Fibroblast of the aortic adventitia (primary cell): ENCODE results near the gene OR6C2. TPM values are rescaled to one million over a fixed set of nuclear protein-coding genes. Genes with fewer than 3 reads are reported as not detected.
"Not testable (repeated sequence)": the region's sequence is repeated elsewhere in the genome, so short reads cannot be mapped to it uniquely, and the experiment has no call there.

Source experiments
- DNase-seq: peaks from one replicate; pipeline ENCODE4 v3.0.0-alpha.2; 2010; ENCODE audit warnings: low read depth
- H3K4me3 ChIP-seq: 2 replicates; pipeline ENCODE4 v1.5.1; 2011; ENCODE audit warnings: low read depth, mild to moderate bottlenecking, control low read depth, low read length, moderate library complexity
- total RNA-seq: library from RNA; depleted of rRNA; stranded (reverse); fragments of >200 nt; gene quantifications from 2 replicates; pipeline ENCODE4 v1.2.3, GENCODE V29; 2012; ENCODE audit warnings: low replicate concordance
- TF ChIP-seq, protein P1 (sequence below): IDR thresholded peaks from 2 replicates; pipeline ENCODE4 v1.5.1; 2011; ENCODE audit warnings: mild to moderate bottlenecking, low read length, control low read depth, inconsistent platforms; ENCODE audit not compliant: insufficient read depth

The OR6C2 gene
- total RNA-seq, 1 donor: not detected

DNA sequence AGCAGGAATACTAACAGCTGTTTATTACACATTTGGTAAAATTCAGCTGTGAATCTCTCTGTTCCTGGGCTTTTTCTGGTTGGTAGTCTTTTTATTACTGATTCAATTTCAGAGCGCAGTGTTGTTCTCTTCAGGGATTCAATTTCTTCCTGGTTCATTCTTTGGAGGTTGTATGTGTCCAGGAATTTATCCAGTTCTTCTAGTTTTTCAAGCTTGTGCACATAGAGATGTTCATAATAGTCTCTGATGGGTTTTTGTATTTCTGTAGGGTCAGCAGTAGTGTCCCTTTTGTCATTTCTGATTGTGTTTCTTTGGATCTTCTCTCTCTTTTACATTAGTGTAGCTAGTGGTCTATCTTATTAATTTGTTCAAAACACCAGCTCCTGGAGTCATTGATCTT is 26.9 kb upstream of the OR6C2 start:
- TF ChIP-seq, protein P1, sequence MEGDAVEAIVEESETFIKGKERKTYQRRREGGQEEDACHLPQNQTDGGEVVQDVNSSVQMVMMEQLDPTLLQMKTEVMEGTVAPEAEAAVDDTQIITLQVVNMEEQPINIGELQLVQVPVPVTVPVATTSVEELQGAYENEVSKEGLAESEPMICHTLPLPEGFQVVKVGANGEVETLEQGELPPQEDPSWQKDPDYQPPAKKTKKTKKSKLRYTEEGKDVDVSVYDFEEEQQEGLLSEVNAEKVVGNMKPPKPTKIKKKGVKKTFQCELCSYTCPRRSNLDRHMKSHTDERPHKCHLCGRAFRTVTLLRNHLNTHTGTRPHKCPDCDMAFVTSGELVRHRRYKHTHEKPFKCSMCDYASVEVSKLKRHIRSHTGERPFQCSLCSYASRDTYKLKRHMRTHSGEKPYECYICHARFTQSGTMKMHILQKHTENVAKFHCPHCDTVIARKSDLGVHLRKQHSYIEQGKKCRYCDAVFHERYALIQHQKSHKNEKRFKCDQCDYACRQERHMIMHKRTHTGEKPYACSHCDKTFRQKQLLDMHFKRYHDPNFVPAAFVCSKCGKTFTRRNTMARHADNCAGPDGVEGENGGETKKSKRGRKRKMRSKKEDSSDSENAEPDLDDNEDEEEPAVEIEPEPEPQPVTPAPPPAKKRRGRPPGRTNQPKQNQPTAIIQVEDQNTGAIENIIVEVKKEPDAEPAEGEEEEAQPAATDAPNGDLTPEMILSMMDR: no peak
- no peak for DNase-seq
- H3K4me3 ChIP-seq: no peak overlapping the region

DNA sequence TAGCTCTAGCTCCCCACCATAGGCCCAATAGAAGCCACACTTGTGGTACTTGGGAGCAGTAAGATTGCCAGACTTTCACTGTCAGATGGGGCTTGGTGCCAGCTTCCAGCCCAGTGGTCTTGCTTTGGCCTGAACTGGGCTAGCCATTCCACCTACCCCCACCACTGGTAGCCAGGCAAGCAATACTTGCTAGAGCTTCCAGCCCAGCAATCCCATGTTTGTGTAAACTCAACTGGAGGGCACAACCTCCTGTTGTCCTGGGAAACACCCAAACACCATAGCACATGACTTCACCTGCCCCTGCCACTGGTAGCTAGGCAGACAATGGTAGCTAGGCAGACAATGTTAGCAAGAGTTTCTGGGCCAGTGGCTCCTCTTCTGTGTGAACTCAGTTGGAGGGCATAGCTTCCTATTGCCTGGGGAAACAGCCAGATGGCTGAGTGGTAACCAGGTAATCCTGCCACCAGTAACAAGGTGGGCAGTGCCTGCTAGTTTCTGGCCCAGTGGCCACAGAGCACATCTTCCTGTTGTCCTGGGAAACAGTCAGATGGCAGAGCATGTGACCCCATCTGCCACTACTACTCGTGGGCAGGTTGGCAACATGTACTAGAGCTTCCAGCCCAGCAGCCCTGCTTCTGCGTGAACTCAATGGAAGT is 23.4 kb upstream of the OR6C2 start:
- TF ChIP-seq, protein P1: no peak
- DNase-seq: no peak
- no peak overlapping the region for H3K4me3 ChIP-seq

DNA sequence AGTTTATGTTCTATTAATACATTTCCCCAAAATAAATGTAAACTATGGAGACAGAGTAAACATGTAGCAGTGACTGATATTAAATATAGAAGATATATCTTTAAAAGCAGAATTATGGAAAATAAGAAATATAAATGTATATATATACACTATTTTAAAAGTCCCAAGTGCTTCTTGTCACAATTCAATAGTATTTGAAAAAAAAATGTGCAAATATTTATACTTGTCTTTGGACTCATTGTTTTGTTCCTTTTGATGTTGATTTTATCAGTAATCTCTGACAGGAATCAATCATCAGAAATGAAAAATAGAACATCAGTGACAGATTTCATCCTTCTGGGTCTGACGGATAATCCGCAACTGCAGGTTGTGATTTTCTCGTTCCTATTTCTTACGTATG is 17.9 kb upstream of the OR6C2 start, which contains the start of gene OR6C76:
TSS of gene OR6C76 (plus strand) at position 301 of the 400 bp plus-strand sequence. CDS start at position 301, 0 bp downstream.
- no peak for DNase-seq
- TF ChIP-seq, protein P1: no peak
- H3K4me3 ChIP-seq: no peak within 1 kb of the TSS

DNA sequence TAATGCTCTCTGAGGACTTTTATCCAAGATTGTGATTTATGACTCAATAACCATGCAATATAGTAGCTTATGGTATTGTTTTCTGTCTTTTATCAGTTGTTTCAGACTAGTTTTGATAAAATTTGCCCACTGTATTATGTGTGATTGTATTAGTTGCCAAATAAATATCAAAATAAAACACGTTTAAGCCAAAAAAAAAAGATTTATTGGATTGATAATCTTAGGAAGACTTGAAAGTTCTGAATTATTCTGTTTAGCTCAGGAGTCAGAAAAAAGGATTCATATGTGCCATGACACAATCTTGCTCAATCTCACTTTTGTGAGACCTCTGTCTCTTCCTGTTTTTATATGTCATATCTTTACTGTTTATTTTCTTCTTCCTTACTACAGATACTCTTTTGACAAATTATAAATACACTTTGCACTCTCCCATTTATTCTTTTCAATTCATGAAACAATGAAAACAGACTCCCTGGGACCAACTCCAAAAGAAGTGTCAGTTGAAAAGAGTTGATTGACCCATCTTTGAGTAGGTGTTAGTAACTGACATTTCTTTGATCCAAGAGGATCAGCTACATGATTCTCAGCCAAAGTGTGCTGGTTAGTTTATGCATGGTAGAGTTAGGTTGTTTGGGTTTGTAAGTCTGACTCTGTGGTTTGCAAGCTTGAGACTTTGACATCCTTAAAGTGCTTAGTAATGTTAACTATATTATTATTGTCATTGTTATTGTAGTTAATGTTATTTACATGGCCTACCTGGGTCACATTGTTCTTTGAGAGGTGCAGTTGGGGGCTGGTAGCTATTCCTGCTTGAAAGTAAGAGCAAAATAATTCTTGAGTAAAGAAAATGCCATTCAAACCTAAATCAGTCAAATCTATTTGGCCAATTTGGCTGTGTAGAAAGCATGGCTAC is 15.3 kb upstream of the OR6C2 start:
- no peak overlapping the region for H3K4me3 ChIP-seq
- DNase-seq: no peak
- TF ChIP-seq, protein P1: no peak

DNA sequence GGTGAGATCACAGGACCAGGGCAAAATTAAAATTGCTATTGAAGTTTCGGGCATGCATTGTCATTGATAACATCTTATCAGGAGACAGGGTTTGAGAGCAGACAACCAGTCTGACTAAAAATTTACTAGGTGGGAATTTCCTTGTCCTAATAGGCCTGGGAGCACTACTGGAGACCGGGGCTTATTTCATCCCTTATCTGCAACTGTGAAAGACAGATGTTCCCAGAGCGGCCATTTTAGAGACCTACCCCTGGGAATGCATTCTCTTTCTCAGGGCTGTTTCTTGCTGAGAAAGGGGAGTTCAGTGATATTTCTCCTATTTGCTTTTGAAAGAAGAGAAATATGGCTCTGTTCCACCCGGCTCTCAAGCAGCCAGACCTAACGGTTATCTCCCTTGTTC is 2.6 kb upstream of the OR6C2 start:
- not testable (repeated sequence) for H3K4me3 ChIP-seq, DNase-seq

DNA sequence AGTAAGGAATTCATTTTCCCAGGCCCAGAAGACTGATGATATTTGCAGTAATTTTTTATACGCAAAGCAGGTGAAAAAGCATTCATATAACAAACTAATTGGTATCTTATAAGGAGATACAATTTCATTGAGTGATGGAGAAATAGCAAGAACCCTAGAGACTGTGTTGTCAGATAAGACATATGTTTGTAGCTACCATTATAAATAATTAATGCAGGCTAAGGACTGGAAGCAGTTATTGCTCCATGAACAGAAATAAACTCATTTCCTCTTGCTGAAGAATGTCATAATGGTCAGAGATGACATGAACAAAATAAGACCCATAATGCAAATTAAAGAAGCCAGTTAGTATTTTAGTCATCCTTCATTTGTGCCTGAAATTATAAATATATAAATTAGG is 1.5 kb downstream of the OR6C2 start:
- H3K4me3 ChIP-seq: no peak overlapping the region
- DNase-seq: no peak
- TF ChIP-seq, protein P1: no peak

DNA sequence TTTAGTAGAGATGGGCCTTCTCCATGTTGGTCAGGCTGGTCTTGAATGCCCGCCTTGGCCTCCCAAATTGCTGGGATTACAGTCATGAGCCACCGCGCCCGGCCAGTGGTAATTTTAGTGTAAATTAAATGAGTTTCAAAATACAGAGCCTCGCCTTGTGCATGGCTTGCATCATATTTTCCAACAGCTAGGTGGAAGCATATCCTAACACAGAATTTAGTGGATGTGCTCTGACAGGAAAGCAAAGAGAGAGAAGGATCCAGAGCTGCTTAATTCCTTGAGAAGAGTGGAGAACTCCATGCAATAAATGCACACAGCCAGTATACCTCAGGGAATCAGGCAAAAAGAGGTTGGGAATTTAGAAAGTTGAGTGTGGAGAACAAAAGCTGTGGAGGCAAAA is 2.5 kb downstream of the OR6C2 start:
- no peak overlapping the region for H3K4me3 ChIP-seq
- TF ChIP-seq, protein P1: no peak
- no peak for DNase-seq
